Measurements from ENCODE around the gene PRX. TPM values are rescaled to one million over a fixed set of nuclear protein-coding genes. Genes with fewer than 3 reads are reported as not detected.
"Not testable (repeated sequence)": the region's sequence is repeated elsewhere in the genome, so short reads cannot be mapped to it uniquely, and the experiment has no call there.

PRX gene
- total RNA-seq, 1 experiment from 2014 or later, result 2.3 TPM

- no peak for DNase-seq (ENCODE audit: low read depth)
Observed at GRCh38 chr19:40414542-40415535, 1.7 kb upstream of the PRX start.

GRCh38 chr19:40412866-40413265 lies 312 bp downstream of the PRX start:
- DNase-seq (ENCODE audit: low read depth), result no peak

GRCh38 chr19:40411958-40412499 lies 1.1 kb downstream of the PRX start:
- DNase-seq (ENCODE audit: low read depth), result no peak

GRCh38 chr19:40411125-40411842 lies 1.9 kb downstream of the PRX start:
- no peak for DNase-seq (ENCODE audit: low read depth)

GRCh38 chr19:40410030-40410389 lies 3.2 kb downstream of the PRX start:
- no peak for DNase-seq (ENCODE audit: low read depth)

GRCh38 chr19:40408598-40408925 lies 4.6 kb downstream of the PRX start:
- not testable (repeated sequence) for DNase-seq (ENCODE audit: low read depth)

- no peak for DNase-seq (ENCODE audit: low read depth)
Observed at GRCh38 chr19:40407714-40408597, 5.2 kb downstream of the PRX start.

GRCh38 chr19:40403262-40403984 lies 9.8 kb downstream of the PRX start:
- peak; percentile 87 for DNase-seq (ENCODE audit: low read depth)

GRCh38 chr19:40400559-40400958 lies 12.6 kb downstream of the PRX start:
- DNase-seq (ENCODE audit: low read depth), result no peak

GRCh38 chr19:40398417-40399131 lies 14.6 kb downstream of the PRX start:
- DNase-seq (ENCODE audit: low read depth), result no peak

- DNase-seq (ENCODE audit: low read depth), result no peak
Observed at GRCh38 chr19:40397568-40397906, 15.6 kb downstream of the PRX start.

- DNase-seq (ENCODE audit: low read depth), result no peak
Observed at GRCh38 chr19:40396886-40397567, 16.2 kb downstream of the PRX start.

- DNase-seq (ENCODE audit: low read depth), result no peak
Observed at GRCh38 chr19:40395956-40396355, 17.2 kb downstream of the PRX start.

GRCh38 chr19:40394816-40395210 lies 18.4 kb downstream of the PRX start:
- no peak for DNase-seq (ENCODE audit: low read depth)

- no peak for DNase-seq (ENCODE audit: low read depth)
Observed at GRCh38 chr19:40393894-40394815, 19.0 kb downstream of the PRX start.

GRCh38 chr19:40392894-40393517 lies 20.2 kb downstream of the PRX start:
- no peak for DNase-seq (ENCODE audit: low read depth)

- no peak for DNase-seq (ENCODE audit: low read depth)
Observed at GRCh38 chr19:40392123-40392522, 21.1 kb downstream of the PRX start.

- no peak for DNase-seq (ENCODE audit: low read depth)
Observed at GRCh38 chr19:40390084-40390742, 23.0 kb downstream of the PRX start, which contains the start of gene HIPK4. HIPK4 (minus strand) TSS chr19:40390181; CDS start chr19:40389902, 279 bp downstream.

Measured in M059J (cell line).